HG03280 (cell line): Measurements from ENCODE around the gene SNRNP40.

Experiments used
- ATAC-seq: cut with Tn5 transposase; IDR thresholded peaks from one replicate; pipeline ENCODE4 v1.9.1; 2021; ENCODE audit warnings: mild to moderate bottlenecking, moderate library complexity; ENCODE audit not compliant: unreplicated experiment

The SNRNP40 gene

DNA sequence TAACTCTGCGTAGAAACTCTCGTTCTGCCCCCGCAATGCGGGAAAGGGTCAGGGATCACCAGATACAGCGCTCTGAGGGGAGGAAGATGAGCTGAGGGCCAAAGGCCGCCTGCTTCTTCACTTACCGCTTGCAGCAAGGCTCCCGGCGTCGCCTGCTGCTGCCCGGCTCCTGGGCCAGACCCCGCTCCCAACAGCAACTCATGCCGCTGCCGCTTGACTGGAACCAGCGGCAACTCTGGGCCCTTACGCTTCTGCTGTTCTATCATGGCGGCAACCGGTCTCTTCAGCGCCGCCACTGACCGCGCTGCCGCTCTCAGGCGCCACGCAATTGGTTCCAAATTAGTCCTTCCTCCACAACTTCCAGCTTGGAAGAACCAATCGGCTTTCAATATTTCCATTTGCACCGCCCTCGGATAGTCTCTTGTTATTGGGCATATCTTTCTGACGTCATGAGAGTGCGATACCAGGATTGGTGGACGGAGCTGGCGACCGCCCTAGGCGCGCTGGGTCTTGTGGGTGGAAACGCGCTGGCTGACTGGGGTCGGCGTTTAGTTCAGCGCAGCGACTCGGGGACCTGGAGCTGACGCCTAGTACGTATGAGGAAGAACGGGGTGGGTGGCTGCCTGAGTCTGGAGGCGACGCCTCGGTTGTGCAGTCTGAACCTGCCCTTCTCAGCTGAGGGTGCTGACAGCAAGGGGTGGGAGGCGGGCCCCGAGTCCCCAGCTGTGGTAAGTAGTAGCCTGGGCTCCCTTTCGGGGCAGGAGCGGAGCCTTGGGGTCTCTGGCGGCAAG, at the start of gene SNRNP40, which contains the start of gene ZCCHC17:
TSS of gene SNRNP40 (minus strand) at position 303 of the 791 bp plus-strand sequence. CDS start at position 266, 37 bp downstream.
TSS of gene ZCCHC17 (plus strand) at position 547 of the 791 bp plus-strand sequence. CDS start 13,067 bp downstream, outside the sequence.
- peak; percentile 97 for ATAC-seq

DNA sequence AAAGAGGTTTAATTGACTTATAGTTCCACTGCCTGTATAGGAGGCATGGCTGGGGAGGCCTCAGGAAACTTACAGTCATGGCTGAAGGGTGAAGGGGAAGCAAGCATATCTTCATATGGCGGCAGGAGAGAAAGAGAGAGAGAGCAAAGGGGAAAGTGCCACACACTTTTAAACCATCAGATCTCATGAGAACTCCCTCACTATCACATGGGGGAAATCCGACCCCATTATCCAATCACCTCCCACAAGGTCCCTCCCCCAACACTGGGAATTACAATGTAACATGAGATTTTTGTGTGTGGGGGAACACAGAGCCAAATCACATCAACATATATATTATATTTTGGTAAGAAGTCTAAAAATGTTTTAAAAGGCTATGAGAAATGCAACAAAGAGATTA, 49.0 kb upstream of the SNRNP40 start:
- no peak for ATAC-seq

DNA sequence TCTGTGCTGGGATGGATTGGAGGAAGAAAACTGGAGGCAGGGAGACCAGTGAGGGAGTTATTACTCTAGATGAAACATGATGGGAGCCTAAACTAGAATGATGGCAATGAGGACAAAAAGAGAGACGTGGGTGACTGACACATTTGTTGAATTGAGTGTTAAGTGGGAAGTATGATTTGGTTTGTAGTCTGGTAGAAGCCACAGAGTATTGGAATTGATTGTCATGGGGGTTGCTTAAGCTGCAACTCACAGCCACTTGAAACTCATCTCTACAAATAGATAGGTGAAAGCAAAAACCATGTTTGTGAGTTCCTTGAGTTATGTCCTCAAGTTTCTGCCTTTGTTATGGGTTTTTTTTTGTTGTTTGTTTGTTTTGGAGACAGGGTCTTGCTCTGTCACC, 47.9 kb upstream of the SNRNP40 start:
- ATAC-seq, result no peak

DNA sequence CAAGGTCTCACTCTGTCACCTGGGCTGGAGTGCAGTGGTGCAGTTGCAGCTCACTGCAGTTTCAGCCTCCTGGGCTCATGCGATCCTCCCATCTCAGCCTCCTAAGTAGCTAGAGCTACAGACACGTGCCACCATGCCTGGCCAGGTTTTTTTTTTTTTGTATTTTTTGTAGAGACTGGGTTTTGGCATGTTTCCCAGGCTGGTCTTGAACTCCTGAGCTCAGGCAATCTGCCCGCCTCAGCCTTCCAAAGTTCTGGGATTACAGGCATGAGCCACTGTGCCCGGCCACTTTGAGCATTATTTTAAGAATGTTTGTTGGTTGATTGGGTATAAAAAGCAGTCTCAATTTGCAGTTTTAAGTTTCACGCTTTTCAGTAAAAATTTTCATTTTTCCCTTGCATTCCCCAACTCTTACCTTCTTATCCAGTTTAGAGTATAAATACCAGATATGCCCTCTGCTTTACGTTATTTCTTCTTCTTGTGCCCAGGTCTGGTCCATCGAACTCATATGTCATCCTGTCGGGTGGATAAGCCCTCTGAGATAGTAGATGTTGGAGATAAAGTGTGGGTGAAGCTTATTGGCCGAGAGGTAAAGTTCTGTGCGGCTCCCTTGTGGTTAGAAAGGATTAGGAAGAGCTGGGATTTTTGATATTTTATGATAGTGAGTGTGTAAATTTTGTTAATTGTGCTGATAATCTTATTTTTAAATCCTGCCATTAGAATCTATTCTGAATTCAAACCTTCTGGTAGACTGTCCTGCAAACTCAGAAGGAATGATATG, 40.3 kb upstream of the SNRNP40 start:
- no peak for ATAC-seq

DNA sequence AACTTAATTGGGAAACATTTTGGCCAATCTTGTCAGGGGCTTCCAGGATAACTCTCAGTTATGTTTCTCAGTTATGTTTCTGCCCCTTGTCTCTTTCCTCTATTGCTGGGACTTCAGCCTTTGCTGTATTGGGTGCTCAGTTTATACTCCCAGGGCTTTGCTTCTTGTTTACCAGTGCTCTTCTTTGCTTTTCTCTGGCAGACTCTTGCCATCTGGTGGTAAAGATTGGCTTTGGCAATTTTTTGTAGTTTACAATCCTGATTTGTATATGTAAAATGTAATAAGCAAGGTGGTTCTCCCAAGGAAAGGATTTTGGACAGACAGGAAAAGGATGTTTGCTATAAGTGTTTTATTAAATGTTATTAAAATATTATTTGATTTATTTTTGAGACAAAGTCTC, 38.4 kb upstream of the SNRNP40 start:
- no peak for ATAC-seq

DNA sequence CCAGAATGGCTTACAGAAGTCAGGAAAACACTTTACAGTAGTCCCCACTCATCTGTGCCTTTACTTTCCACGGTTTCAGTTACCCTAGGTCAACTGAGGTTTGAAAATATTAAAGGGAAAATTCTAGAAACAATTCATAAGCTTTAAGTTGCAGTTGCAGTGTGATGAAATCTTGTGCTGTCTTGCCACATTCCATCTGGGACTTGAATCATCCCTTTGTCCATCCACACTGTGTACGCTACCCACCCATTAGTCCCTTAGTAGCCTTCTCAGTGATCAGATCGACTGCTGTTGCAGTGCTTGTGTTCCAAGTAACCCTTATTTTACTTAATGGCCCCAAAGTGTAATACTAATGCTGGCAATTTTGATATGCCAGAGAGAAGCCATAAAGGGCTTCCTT, 30.8 kb upstream of the SNRNP40 start:
- ATAC-seq, result no peak

DNA sequence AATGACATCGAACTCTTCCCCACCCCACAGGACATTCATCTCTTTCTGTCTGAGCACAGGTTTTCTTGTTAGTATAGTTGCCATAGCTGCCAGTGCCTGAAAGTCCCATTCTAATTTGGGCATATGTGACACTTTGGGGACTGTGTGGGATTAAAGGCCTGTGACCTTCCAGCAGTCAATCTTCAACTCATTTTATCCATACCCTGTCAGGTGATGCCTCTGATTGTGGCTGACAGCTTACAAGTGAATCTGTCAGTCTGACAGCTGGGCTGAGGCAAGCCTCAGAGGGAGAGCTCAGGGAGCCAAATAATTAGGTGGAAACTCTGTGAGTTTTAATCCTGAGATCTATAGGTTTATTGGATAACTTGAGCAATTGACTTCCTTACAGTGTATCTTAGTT, 29.9 kb upstream of the SNRNP40 start:
- ATAC-seq, result no peak

DNA sequence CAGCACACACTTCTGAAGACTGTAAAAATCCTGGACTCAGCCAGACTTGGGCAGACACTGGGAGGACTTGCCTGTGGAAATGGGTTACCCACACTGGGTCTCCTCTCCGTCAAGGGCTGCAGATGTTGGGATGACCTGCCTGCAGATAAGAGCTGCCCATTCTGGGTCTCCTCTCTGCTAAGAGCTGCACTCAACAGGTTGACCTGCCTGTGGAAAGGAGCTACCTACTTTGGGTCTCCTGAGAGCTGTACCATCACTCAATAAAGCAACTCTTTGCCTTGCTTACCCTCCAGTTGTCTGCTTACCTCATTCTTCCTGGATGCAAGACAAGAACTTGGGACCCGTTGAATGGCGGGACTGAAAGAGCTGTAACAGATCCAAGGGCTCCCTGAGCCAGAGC, 28.4 kb upstream of the SNRNP40 start:
- no peak for ATAC-seq

DNA sequence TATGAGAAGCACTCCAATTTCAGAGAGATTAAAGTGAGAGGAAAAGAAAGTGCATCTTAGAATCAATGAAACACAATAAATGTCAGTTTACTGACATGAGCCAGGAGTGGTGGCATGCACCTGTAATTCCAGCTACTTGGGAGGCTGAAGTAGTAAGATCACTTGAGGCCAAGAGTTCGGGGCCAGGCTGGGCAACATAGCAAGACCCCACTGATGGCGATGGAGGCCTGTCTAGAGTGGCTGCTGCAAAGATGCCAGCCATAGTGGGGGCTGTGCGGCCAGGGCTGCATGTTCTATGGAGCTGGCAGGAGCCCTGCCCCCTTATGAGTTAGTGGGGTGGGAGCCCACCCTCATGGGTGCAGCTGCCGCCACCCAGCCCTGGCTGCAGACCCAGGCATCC, 27.5 kb upstream of the SNRNP40 start:
- ATAC-seq, result no peak

DNA sequence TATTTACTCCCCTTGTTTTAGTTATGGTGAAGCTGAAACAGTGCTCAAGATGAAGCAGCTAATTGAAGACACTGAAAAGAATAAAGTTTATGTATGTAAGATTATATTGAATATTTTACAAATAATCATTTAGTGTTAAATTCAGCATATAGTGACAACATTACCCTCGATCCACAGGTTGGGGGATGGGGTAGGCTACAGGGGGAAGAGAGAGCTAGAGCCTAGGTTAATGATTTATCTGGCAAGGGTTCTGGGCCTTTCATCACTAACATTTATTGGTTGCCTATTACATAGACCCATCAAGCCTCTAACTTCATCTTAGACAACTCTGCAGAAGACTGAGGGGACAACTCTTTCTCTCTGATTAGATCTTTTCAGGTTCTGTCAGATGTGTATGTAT, 21.6 kb upstream of the SNRNP40 start:
- no peak for ATAC-seq

DNA sequence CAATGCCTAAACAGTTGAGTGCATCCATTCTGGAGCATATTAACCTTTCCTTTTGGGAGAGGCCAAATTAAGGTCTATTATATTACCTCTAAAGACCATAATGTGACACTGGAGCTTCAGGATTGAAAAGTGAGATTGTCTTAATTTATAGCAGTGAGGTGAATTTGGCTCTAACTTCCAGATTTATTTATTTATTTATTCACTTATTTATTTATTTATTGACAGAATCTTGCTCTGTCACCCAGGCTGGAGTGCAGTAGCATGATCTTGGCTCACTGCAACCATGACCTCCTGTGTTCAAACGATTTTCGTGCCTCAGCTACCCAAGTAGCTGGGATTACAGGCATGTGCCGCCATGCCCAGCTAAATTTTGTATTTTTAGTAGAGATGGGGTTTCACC, 19.3 kb upstream of the SNRNP40 start:
- ATAC-seq, result no peak

DNA sequence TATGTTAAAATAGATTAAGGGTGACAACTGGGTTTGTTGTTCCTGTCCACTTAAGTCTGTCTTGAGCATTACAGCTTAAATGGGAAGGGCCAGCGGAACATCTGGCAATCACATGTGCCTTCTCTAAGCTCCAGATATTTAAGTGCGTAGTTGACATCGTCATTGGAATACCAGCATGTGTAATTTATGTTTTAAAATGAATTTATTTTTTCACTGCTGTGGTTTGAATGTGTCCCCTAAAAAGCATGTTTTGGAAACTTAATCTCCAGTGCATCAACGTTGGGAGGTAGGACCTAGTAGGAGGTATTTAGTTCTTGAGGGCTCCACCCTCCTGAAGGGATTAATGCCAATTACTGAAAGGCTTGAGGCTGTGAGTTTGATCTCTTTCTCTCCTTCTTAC, 13.6 kb upstream of the SNRNP40 start:
- no peak for ATAC-seq

DNA sequence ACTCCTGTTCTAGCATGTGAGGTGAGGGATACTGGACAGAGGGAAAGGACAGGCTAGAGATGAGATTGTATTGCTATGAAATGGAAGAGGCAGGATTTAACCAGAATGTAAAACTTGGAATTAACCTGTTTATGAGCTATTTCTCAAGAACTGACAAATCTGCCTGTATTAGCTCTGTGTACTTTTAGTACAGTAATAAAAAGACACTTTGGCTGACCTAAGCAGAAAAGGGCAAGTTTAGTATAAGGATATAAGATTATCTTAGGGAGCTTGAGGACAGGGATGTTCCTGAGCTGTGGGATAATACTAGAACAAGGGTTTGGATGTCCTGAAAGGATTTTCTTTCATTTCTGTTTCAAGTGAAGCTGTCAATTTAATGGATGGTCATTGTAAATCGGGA, 11.4 kb upstream of the SNRNP40 start:
- no peak for ATAC-seq

DNA sequence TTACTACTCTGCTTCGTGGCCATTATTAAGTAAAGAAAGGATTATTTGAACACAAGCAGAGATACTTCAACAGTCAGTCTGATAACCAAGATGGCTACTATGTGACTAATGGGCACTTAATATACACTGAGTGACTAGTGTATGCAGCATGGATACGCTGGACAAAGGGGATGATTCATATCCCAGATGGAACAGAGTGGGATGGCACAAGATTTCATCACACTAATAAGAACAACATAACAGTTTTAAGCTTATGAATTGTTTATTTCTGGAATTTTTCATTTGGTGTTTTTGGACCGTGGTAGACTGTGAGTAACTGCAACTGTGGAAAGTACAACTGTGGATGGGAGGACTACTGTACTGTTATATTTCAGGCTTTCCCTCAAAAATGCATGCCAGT, 9.7 kb upstream of the SNRNP40 start:
- no peak for ATAC-seq

DNA sequence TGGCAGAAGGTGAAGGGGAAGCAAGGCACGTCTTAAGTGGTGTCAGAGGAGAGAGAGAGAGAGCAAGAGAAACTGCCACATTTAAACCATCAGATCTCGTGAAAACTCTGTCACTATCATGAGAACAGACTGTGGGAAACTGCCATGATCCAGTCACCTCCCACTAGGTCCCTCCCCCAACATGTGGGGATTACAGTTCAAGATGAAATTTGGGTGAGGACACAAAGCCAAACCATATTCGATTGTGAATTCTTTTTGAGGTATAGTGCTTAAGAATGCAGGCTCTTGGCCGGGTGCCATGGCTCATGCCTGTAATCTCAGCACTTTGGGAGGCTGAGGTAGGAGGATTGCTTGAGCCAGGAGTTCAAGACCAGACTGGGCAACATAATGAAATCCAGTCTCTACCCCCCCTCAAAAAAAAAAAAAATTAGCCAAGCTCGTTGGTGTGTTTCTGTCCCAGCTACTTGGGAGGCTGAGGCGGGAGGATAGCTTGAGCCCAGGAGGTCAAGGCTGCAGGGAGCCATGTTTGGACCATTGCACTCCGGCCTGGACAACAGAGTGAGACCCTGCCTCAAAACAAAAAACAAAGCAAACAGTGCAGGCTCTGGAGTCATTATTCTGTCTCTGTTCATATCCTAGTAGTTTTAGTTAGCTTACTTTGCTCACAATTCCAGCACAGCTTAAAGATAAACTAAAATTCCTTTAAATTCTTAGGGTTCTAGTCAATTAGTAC, 6.3 kb upstream of the SNRNP40 start:
- ATAC-seq, result no peak

DNA sequence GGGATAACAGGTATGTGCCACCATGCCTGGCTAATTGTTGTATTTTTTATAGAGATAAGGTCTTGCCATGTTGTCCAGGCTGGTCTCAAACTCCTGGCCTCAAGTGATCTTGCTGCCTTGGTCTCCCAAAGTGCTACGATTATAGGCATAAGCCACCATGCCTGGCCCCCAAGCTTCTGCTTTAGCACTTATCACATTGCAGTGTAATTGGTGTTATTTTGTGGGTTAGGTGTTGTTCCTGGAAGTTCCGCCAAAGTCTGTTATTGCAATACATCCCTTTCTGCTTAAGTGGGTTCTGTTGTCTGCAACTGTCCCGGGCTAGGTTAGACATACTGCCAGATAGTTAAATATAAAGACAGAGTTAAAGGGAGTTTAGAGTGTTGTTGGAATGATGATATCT, 3.6 kb upstream of the SNRNP40 start:
- no peak for ATAC-seq

DNA sequence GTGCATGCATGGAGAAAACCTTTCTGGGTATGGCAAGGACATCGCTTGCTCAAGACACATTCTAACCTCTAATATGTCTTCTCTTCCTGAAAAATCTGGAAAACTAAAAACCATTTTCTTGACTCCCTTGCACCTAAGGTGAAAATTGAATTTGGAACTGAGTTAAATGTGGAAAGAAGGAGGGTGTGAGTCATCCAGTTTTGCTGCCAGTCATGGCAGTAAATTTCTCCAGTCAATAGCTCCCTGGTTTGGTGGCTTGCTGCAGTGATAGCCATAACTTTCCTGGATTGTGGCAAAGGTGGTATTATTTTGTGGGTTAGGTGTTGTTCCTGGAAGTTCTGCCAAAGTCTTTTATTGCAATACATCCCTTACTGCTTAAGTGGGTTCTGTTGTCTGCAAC, 2.8 kb upstream of the SNRNP40 start:
- ATAC-seq, result no peak

DNA sequence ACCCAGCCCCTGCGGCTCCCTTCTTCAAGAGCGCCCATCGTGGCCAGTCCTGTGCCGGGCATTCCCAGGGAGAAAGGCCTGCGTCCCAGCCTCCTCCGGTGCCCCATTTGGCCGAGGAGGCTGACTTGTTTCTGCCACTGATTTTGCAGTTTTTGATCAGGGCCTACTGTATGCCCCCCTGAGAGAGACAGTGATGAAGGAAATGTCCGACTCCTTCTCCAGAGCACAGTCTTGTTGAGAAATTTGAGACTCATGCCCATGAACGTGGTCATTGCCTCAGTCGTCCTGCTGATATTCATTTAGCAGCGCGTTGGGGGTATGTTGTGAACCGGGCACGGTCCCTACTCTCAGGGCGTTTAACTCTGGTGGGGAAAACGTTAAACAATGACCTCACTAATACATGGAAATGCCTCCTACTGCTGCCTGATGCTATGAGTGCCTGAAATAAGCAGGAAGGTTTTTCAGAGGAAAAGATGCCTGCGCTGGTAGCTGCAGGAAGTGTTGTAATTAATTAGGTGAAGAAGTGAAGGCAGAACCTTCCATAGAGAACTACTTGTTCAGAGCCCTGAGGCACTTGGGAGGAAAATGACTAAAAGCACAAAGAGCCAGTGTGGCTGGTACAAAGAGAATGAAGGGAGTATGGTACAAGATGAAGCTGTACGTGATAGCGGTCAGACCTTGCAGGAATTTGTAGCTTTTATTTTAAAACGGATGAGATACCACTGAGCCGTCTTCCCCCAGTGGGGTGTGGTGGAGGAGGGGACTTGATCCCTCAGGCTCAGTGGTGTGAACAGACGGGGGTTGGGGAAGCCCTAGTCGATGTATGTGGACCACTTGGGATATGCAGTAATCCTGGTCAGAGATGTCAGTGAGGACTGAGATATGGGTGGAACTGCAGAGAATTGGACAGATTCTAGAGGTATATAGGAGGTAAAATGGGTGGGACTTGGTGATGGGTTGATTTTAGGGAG, 974 bp upstream of the SNRNP40 start:
- ATAC-seq, result no peak

DNA sequence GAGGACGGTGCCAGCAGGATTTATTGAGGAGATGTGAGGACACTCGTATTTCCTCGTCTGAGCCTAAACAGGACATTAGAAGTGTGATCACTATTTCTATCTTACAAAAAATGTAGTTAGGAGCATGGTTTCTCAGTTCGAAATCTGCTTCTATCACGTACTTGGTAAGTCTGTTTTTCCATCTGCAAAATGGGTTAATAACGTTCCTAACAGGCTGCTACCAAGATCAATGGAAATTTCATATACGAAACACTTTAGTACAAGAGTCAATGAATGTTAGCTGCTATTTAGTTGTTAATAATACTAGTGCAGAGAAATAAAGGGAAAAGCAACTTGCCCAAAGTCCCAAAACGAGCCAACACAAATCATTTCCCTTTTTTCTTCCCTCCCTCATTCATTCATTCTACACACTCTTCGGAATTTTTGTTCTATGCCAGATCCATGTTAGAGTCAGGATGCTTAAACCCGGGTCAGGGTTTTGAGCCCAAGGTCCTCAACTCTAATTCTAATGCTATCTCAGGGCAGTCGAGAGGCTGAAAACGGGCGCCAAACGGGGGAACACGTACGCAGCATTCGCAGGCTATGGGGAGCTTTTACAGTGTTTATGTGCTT, 608 bp downstream of the SNRNP40 start:
- no peak for ATAC-seq

DNA sequence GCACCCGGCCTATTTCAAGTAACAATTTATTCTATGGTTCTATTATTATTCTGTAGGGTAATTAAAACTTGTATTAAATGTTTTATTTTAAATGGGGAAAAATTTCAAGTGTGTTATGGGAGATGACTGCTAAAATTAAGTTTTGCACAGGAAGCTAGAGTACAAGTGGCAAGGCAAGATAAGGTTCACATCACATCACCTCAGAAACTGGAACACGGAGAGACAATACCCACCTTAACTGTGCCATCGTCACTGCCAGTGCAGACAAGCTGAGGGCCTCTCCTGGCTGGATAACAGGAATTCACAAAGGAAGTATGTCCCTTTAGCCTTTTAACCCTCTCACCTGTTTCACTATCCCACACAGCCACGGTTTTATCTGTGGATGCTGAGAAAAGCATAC, 7.6 kb downstream of the SNRNP40 start:
- no peak for ATAC-seq
